Ascending aorta (tissue), 2 donors: ENCODE measurements around the gene FOSB. TPM values are rescaled to one million over a fixed set of nuclear protein-coding genes. Genes with fewer than 3 reads are reported as not detected.

ENCODE experiments used
- DNase-seq, 2 donors: peaks; one replicate each; pipeline ENCODE4 v3.0.0-alpha.2; 2019; ENCODE audit warnings: low spot score in 2 of 2
- H3K27ac ChIP-seq, 2 donors: fragments of 200-600 bp; sonication (generic); one replicate each; pipeline ENCODE4 v1.5.1; 2016 to 2017; ENCODE audit warnings: mild to moderate bottlenecking in 1 of 2
- H3K27me3 ChIP-seq: fragments of 200-600 bp; sonication (generic); one replicate; pipeline ENCODE4 v1.5.1; 2017
- H3K36me3 ChIP-seq, 2 donors: fragments of 200-600 bp; sonication (generic); one replicate each; pipeline ENCODE4 v1.5.1; 2016
- H3K4me1 ChIP-seq, 2 donors: fragments of 200-600 bp; sonication (generic); one replicate each; pipeline ENCODE4 v1.5.1; 2016 to 2017; ENCODE audit warnings: mild to moderate bottlenecking in 1 of 2
- H3K4me3 ChIP-seq, 2 donors: fragments of 200-600 bp; sonication (generic); one replicate each; pipeline ENCODE4 v1.5.1; 2016 to 2017; ENCODE audit warnings: mild to moderate bottlenecking in 1 of 2
- H3K9me3 ChIP-seq, 2 donors: fragments of 200-600 bp; sonication (generic); one replicate each; pipeline ENCODE4 v1.5.1; 2016
- intact Hi-C: fragments of 100-400 bp; cut with DNase I; formaldehyde crosslinking; loops from one replicate; pipeline ENCODE4 v1.15.1; 2023
- total RNA-seq: library from RNA; depleted of rRNA; stranded (reverse); fragments of >200 nt; gene quantifications from one replicate; pipeline ENCODE4 v1.1.0, GENCODE V29; 2016
- TF ChIP-seq, protein P1 (sequence below), 3 experiments: fragments of 200-600 bp in 2 of 3; fragments of 450-650 bp in 1 of 3; sonication (generic) in 2 of 3; IDR thresholded peaks; one replicate each; pipeline ENCODE4 v1.5.1; 2016 to 2019; ENCODE audit warnings: antibody characterized with exemption in 3 of 3, mild to moderate bottlenecking in 1 of 3, moderate library complexity in 1 of 3

FOSB gene
- total RNA-seq, result 511 TPM

DNA sequence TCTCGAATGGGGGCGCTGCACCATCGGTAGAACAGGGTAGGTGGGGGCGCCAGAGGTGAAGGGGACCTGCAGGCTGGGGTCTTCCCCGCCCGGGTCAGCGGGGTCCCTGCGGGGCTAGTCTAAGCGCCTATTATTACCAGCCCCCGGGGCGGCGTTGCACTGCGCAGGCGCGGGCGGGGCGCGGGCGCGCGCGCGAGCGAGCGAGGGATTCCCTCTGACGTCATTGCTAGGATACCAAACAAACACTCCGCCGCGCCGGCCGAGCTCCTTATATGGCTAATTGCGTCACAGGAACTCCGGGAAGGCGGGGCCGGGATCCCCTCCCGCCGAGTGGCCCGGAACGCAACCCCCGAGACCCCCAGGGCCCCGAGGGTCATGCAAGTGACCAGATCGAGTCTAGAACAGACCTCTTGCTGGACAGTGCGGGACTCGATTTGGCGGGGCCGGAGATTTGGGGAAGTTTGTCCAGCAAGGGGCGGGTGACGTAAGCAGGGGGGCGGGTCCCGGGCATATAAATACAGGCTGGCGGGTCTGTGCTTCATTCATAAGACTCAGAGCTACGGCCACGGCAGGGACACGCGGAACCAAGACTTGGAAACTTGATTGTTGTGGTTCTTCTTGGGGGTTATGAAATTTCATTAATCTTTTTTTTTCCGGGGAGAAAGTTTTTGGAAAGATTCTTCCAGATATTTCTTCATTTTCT lies at the start of gene FOSB:
Gene FOSB (plus strand): TSS at position 541 of the 703 bp plus-strand sequence. CDS start 591 bp downstream, outside the sequence.
- TF ChIP-seq, protein P1, sequence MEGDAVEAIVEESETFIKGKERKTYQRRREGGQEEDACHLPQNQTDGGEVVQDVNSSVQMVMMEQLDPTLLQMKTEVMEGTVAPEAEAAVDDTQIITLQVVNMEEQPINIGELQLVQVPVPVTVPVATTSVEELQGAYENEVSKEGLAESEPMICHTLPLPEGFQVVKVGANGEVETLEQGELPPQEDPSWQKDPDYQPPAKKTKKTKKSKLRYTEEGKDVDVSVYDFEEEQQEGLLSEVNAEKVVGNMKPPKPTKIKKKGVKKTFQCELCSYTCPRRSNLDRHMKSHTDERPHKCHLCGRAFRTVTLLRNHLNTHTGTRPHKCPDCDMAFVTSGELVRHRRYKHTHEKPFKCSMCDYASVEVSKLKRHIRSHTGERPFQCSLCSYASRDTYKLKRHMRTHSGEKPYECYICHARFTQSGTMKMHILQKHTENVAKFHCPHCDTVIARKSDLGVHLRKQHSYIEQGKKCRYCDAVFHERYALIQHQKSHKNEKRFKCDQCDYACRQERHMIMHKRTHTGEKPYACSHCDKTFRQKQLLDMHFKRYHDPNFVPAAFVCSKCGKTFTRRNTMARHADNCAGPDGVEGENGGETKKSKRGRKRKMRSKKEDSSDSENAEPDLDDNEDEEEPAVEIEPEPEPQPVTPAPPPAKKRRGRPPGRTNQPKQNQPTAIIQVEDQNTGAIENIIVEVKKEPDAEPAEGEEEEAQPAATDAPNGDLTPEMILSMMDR (IDR thresholded peaks at IDR 0.05), result no peak
- Histone ChIP-seq H3K9me3 (no peaks in the 10 kb centered on the region), H3K4me3 (peak within 1 kb of the TSS; percentile 62 to 77), H3K27ac (peak within 1 kb of the TSS; percentile 93 to 94), H3K36me3 (no peaks in the 10 kb centered on the region), H3K27me3 (no peaks in the 10 kb centered on the region), H3K4me1 (peaks cover 6 to 16% of the 10 kb centered on the region in 2 donors)
- intact Hi-C loops, result loop anchor here (1.0 to 2.0 kb wide), 2 partner anchors 11 to 17 kb away; no protein-coding TSS in a partner anchor
- peak; percentile 82 to 98 for DNase-seq

DNA sequence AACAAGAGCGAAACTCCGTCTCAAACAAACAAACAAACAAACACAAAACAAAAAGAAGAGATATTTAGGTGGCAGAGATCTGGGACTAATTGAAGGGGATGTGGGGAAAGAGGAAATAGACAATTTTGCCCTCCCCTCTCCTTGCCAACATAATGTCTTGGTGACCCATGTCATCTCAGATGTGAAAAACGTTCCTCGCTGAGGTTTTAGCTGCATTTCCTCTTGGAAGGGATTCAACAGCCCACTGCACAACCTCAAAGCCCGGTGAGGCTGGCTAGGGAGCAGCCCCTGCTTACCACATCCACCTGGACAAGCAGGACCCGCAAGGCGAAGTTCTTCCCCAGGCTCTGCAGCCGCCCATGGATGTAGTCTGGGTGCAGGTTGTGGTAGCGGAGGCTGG lies 49.0 kb upstream of the FOSB start:
- intact Hi-C loops, result no loop called here
- Histone ChIP-seq H3K27ac (no peak overlapping the region), H3K4me1 (peaks cover 0 to 6% of the 10 kb centered on the region in 2 donors), H3K36me3 (peaks cover 39 to 61% of the 10 kb centered on the region in 2 donors), H3K4me3 (no peak overlapping the region), H3K9me3 (no peaks in the 10 kb centered on the region), H3K27me3 (no peaks in the 10 kb centered on the region)
- TF ChIP-seq, protein P1 (IDR thresholded peaks at IDR 0.05), result no peak
- DNase-seq, result no peak

DNA sequence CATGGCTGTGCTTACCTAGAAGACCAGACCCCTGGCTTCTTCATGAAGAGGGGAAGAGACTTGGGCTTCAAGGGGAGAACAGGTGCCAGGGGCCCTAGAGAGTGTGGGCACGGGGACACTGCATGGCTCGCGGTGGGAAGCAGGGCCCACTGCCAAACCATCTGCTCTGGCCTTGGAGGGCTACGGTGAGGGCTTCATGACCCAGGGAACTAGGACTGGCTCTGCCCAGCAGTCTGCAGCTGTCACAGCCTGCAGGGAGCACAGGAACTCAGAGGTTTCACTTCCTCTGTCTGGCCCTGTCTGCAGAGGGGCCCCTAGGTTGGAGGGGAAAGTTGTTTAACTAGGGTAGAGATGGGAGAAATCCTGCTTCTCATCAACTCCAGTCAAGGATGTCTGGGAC lies 48.4 kb upstream of the FOSB start:
- H3K36me3 ChIP-seq, result peaks cover 34 to 55% of the 10 kb centered on the region in 2 donors
- H3K9me3 ChIP-seq, result no peaks in the 10 kb centered on the region
- H3K27me3 ChIP-seq, result no peaks in the 10 kb centered on the region
- no peak overlapping the region for H3K4me3 ChIP-seq
- H3K4me1 ChIP-seq, result peaks cover 0 to 9% of the 10 kb centered on the region in 2 donors
- H3K27ac ChIP-seq, result no peak overlapping the region
- intact Hi-C loops, result no loop called here
- TF ChIP-seq, protein P1 (IDR thresholded peaks at IDR 0.05), result no peak
- no peak for DNase-seq

DNA sequence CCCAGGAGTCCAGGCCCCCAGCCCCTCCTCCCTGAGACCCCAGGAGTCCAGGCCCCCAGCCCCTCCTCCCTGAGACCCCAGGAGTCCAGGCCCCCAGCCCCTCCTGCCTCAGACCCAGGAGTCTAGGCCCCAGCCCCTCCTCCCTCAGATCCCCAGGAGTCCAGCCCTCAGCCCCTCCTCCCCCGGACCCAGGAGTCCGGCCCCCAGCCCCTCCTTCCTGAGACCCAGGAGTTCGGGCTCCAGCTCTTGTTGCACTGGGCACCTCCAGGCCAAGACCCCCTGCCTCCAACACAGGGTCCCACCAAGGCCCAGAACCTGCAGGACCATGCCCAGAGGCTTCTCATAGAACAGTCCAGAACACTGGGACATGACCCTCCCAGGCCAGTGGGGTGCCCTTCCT lies 47.9 kb upstream of the FOSB start:
- DNase-seq, result no peak
- no peak overlapping the region for H3K27ac ChIP-seq
- intact Hi-C loops, result loop anchor here (10.0 kb wide), 1 partner anchor 215 kb away; the partner anchor contains the start of gene EML2
- peaks cover 0 to 12% of the 10 kb centered on the region in 2 donors for H3K4me1 ChIP-seq
- H3K9me3 ChIP-seq, result no peaks in the 10 kb centered on the region
- TF ChIP-seq, protein P1 (IDR thresholded peaks at IDR 0.05), result no peak
- peaks cover 29 to 50% of the 10 kb centered on the region in 2 donors for H3K36me3 ChIP-seq
- H3K27me3 ChIP-seq, result no peaks in the 10 kb centered on the region
- H3K4me3 ChIP-seq, result no peak overlapping the region

DNA sequence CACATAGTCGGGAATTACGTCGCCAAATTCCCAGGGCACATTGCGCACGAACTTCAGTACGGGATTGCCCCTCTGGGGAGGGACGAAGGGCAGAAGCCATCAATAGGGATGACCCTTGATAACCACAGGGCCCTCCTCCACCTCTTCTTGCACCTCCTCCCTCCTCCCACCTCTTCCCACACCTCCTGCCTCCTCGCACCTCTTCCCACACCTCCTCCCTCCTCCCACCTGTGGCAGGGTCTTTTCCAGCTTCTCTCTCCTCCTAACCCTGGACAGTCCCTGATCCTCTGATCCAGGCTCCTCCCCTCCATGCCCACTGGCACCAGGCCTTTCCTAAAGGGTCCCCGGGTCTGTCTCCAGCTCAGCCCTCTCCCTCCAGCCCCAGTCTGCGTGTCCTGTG lies 47.4 kb upstream of the FOSB start:
- H3K27ac ChIP-seq, result no peak overlapping the region
- H3K4me3 ChIP-seq, result no peak overlapping the region
- peaks cover 27 to 47% of the 10 kb centered on the region in 2 donors for H3K36me3 ChIP-seq
- peaks cover 0 to 17% of the 10 kb centered on the region in 2 donors for H3K4me1 ChIP-seq
- H3K9me3 ChIP-seq, result no peaks in the 10 kb centered on the region
- no peak for DNase-seq
- TF ChIP-seq, protein P1 (IDR thresholded peaks at IDR 0.05), result no peak
- intact Hi-C loops, result loop anchor here (10.0 kb wide), 1 partner anchor 214 kb away; the partner anchor contains the start of gene EML2
- no peaks in the 10 kb centered on the region for H3K27me3 ChIP-seq
